ENCODE measurements around the gene STAM2. TPM values are rescaled to one million over a fixed set of nuclear protein-coding genes. Genes with fewer than 3 reads are reported as not detected.
"Not testable (repeated sequence)": the region's sequence is repeated elsewhere in the genome, so short reads cannot be mapped to it uniquely, and the experiment has no call there.

The STAM2 gene
- total RNA-seq, 1 donor from 2014 or later = 40.0 TPM

- no peak for DNase-seq (ENCODE audit: low read depth)
Observed at GRCh38 chr2:152173831-152174230, 1.7 kb downstream of the STAM2 start.

- DNase-seq (ENCODE audit: low read depth) = not testable (repeated sequence)
Observed at GRCh38 chr2:152172201-152172785, 3.3 kb downstream of the STAM2 start.

GRCh38 chr2:152171718-152172117, 3.8 kb downstream of the STAM2 start:
- DNase-seq (ENCODE audit: low read depth) = no peak

- not testable (repeated sequence) for DNase-seq (ENCODE audit: low read depth)
Observed at GRCh38 chr2:152169158-152169557, 6.4 kb downstream of the STAM2 start.

- DNase-seq (ENCODE audit: low read depth) = not testable (repeated sequence)
Observed at GRCh38 chr2:152167470-152167869, 8.1 kb downstream of the STAM2 start.

- DNase-seq (ENCODE audit: low read depth) = no peak
Observed at GRCh38 chr2:152167065-152167464, 8.5 kb downstream of the STAM2 start.

- peak; percentile 12 for DNase-seq (ENCODE audit: low read depth)
Observed at GRCh38 chr2:152166633-152167032, 8.9 kb downstream of the STAM2 start.

GRCh38 chr2:152165780-152166179, 9.8 kb downstream of the STAM2 start:
- DNase-seq (ENCODE audit: low read depth) = no peak

GRCh38 chr2:152165306-152165705, 10.3 kb downstream of the STAM2 start:
- DNase-seq (ENCODE audit: low read depth) = no peak

GRCh38 chr2:152163669-152164068, 11.9 kb downstream of the STAM2 start:
- DNase-seq (ENCODE audit: low read depth) = not testable (repeated sequence)

- no peak for DNase-seq (ENCODE audit: low read depth)
Observed at GRCh38 chr2:152162141-152162540, 13.4 kb downstream of the STAM2 start.

- DNase-seq (ENCODE audit: low read depth) = no peak
Observed at GRCh38 chr2:152161598-152161997, 14.0 kb downstream of the STAM2 start.

- DNase-seq (ENCODE audit: low read depth) = not testable (repeated sequence)
Observed at GRCh38 chr2:152160378-152160777, 15.2 kb downstream of the STAM2 start.

GRCh38 chr2:152157253-152157652, 18.3 kb downstream of the STAM2 start:
- no peak for DNase-seq (ENCODE audit: low read depth)

- no peak for DNase-seq (ENCODE audit: low read depth)
Observed at GRCh38 chr2:152155209-152155608, 20.4 kb downstream of the STAM2 start.

GRCh38 chr2:152154462-152154861, 21.1 kb downstream of the STAM2 start:
- no peak for DNase-seq (ENCODE audit: low read depth)

GRCh38 chr2:152134488-152135280, 40.9 kb downstream of the STAM2 start:
- peak; percentile 3 for DNase-seq (ENCODE audit: low read depth)

- no peak for DNase-seq (ENCODE audit: low read depth)
Observed at GRCh38 chr2:152132306-152132705, 43.3 kb downstream of the STAM2 start.

GRCh38 chr2:152127628-152128027, 47.9 kb downstream of the STAM2 start:
- DNase-seq (ENCODE audit: low read depth) = peak; percentile 33

- no peak for DNase-seq (ENCODE audit: low read depth)
Observed at GRCh38 chr2:152126664-152127063, 48.9 kb downstream of the STAM2 start.

- DNase-seq (ENCODE audit: low read depth) = no peak
Observed at GRCh38 chr2:152122161-152122560, 53.4 kb downstream of the STAM2 start.

- no peak for DNase-seq (ENCODE audit: low read depth)
Observed at GRCh38 chr2:152120430-152120829, 55.1 kb downstream of the STAM2 start.

GRCh38 chr2:152115952-152116351, 59.6 kb downstream of the STAM2 start:
- DNase-seq (ENCODE audit: low read depth) = no peak
